ENCODE data around the gene MEIS1.

GRCh38 chr2:66445076-66445924 lies 10.4 kb downstream of the MEIS1 start:
- TF ChIP-seq EZH2phosphoT487 (IDR thresholded peaks at IDR 0.05; ENCODE audit: unreplicated experiment) (no peak), CTCF (conservative IDR thresholded peaks at IDR 0.05; ENCODE audit: low read depth in 2 of 2) (peak; percentile 16 to 28; a peak in 2 of 4 replicates), CREB1 (CRISPR knock-in tag; IDR thresholded peaks at IDR 0.05; ENCODE audit: low read depth) (no peak), EZH2 (IDR thresholded peaks at IDR 0.05; ENCODE audit: low read depth, unreplicated experiment) (peak; percentile 79), POLR2AphosphoS5 (IDR thresholded peaks at IDR 0.05; ENCODE audit: low read depth) (no peak), REST (IDR thresholded peaks at IDR 0.05; ENCODE audit: unreplicated experiment) (no peak)
